Activated naive CD4-positive, alpha-beta T cell treated with anti-CD3 and anti-CD28 coated beads for 36 hours (primary cell): ENCODE measurements around the gene LNX1. TPM values are rescaled to one million over a fixed set of nuclear protein-coding genes. Genes with fewer than 3 reads are reported as not detected.

Experiments
- CTCF ChIA-PET: fragments of 350-600 bp; sonication (Branson Sonifier 250); formaldehyde crosslinking; loops from one replicate; lab custom pipeline; 2021; ENCODE audit warnings: antibody characterized with exemption; lab: Charles Lee
- DNase-seq: peaks from one replicate; pipeline ENCODE4 v3.0.0-alpha.2; 2020
- H3K27ac Mint-ChIP-seq: one replicate; pipeline ENCODE4 v1.8.0; 2021; ENCODE audit warnings: mild to moderate bottlenecking, mixed read lengths
- H3K27me3 Mint-ChIP-seq: one replicate; pipeline ENCODE4 v1.8.0; 2021; ENCODE audit warnings: low read depth, mixed read lengths
- H3K36me3 Mint-ChIP-seq: one replicate; pipeline ENCODE4 v1.8.0; 2021; ENCODE audit warnings: low read depth, mixed read lengths
- H3K4me1 Mint-ChIP-seq: one replicate; pipeline ENCODE4 v1.8.0; 2021; ENCODE audit warnings: low read depth, mixed read lengths
- H3K4me3 Mint-ChIP-seq: one replicate; pipeline ENCODE4 v1.8.0; 2021; ENCODE audit warnings: mild to moderate bottlenecking, moderate library complexity, mixed read lengths
- H3K9me3 Mint-ChIP-seq: one replicate; pipeline ENCODE4 v1.8.0; 2021; ENCODE audit warnings: mixed read lengths
- intact Hi-C: fragments of 100-400 bp; cut with micrococcal nuclease; formaldehyde crosslinking; loops from one replicate; pipeline ENCODE4 v1.15.1; 2023
- total RNA-seq, 2 experiments: library from RNA; stranded (reverse); gene quantifications; one replicate each; pipeline ENCODE4 v1.2.3, GENCODE V29; 2021

Gene LNX1
- total RNA-seq, 2 experiments from 2014 or later: 0.17 TPM; not detected in 1

GRCh38 chr4:53463340-53463739 is 127.9 kb downstream of the LNX1 start:
- intact Hi-C loops: no loop called here
- DNase-seq: no peak
- CTCF ChIA-PET: no interaction called here
- Mint-ChIP-seq H3K27ac (no peak overlapping the region), H3K4me1 (no peaks in the 10 kb centered on the region), H3K9me3 (peaks cover 13% of the 10 kb centered on the region), H3K36me3 (peaks cover 35% of the 10 kb centered on the region), H3K4me3 (no peak overlapping the region), H3K27me3 (no peaks in the 10 kb centered on the region)

- Mint-ChIP-seq H3K4me3 (no peak overlapping the region), H3K27ac (no peak overlapping the region), H3K27me3 (no peaks in the 10 kb centered on the region), H3K4me1 (no peaks in the 10 kb centered on the region), H3K36me3 (peaks cover 37% of the 10 kb centered on the region), H3K9me3 (peaks cover under 1% of the 10 kb centered on the region)
- CTCF ChIA-PET: no interaction called here
- no peak for DNase-seq
- intact Hi-C loops: no loop called here
Observed at GRCh38 chr4:53461244-53461643, 130.0 kb downstream of the LNX1 start.

- H3K27me3 Mint-ChIP-seq: no peaks in the 10 kb centered on the region
- no peak overlapping the region for H3K4me3 Mint-ChIP-seq
- H3K4me1 Mint-ChIP-seq: no peaks in the 10 kb centered on the region
- no peak overlapping the region for H3K27ac Mint-ChIP-seq
- CTCF ChIA-PET: no interaction called here
- DNase-seq: no peak
- no peaks in the 10 kb centered on the region for H3K9me3 Mint-ChIP-seq
- peaks cover 51% of the 10 kb centered on the region for H3K36me3 Mint-ChIP-seq
- intact Hi-C loops: no loop called here
Observed at GRCh38 chr4:53459548-53459947, 131.7 kb downstream of the LNX1 start.

- H3K4me1 Mint-ChIP-seq: no peaks in the 10 kb centered on the region
- no peak for DNase-seq
- H3K27ac Mint-ChIP-seq: no peak overlapping the region
- no peaks in the 10 kb centered on the region for H3K9me3 Mint-ChIP-seq
- CTCF ChIA-PET: interaction anchor here (0.6 kb wide), 1 partner anchor 24 kb away, joined by 5 read pairs; no protein-coding TSS in a partner anchor
- intact Hi-C loops: no loop called here
- no peak overlapping the region for H3K4me3 Mint-ChIP-seq
- H3K27me3 Mint-ChIP-seq: no peaks in the 10 kb centered on the region
- H3K36me3 Mint-ChIP-seq: peaks cover 46% of the 10 kb centered on the region
Observed at GRCh38 chr4:53456178-53456577, 135.1 kb downstream of the LNX1 start.

GRCh38 chr4:53455766-53456165 is 135.5 kb downstream of the LNX1 start:
- CTCF ChIA-PET: no interaction called here
- intact Hi-C loops: no loop called here
- Mint-ChIP-seq H3K4me3 (no peak overlapping the region), H3K27me3 (no peaks in the 10 kb centered on the region), H3K9me3 (no peaks in the 10 kb centered on the region), H3K36me3 (peaks cover 42% of the 10 kb centered on the region), H3K4me1 (peaks cover 3% of the 10 kb centered on the region), H3K27ac (no peak overlapping the region)
- DNase-seq: no peak

GRCh38 chr4:53453385-53453784 is 137.9 kb downstream of the LNX1 start:
- intact Hi-C loops: no loop called here
- H3K4me1 Mint-ChIP-seq: peaks cover 6% of the 10 kb centered on the region
- no peak overlapping the region for H3K27ac Mint-ChIP-seq
- CTCF ChIA-PET: no interaction called here
- H3K27me3 Mint-ChIP-seq: no peaks in the 10 kb centered on the region
- H3K36me3 Mint-ChIP-seq: peaks cover 30% of the 10 kb centered on the region
- no peaks in the 10 kb centered on the region for H3K9me3 Mint-ChIP-seq
- no peak overlapping the region for H3K4me3 Mint-ChIP-seq
- no peak for DNase-seq

- DNase-seq: no peak
- peaks cover 30% of the 10 kb centered on the region for H3K36me3 Mint-ChIP-seq
- H3K4me1 Mint-ChIP-seq: peaks cover 6% of the 10 kb centered on the region
- intact Hi-C loops: no loop called here
- CTCF ChIA-PET: interaction anchor here (1.0 kb wide), 1 partner anchor 12 kb away, joined by 3 read pairs; no protein-coding TSS in a partner anchor
- no peaks in the 10 kb centered on the region for H3K9me3 Mint-ChIP-seq
- H3K27me3 Mint-ChIP-seq: no peaks in the 10 kb centered on the region
- H3K4me3 Mint-ChIP-seq: no peak overlapping the region
- peak overlapping the region; percentile 36 for H3K27ac Mint-ChIP-seq
Observed at GRCh38 chr4:53450773-53451172, 140.5 kb downstream of the LNX1 start.

GRCh38 chr4:53444954-53445353 is 146.3 kb downstream of the LNX1 start:
- CTCF ChIA-PET: no interaction called here
- DNase-seq: no peak
- no peak overlapping the region for H3K27ac Mint-ChIP-seq
- no peaks in the 10 kb centered on the region for H3K9me3 Mint-ChIP-seq
- intact Hi-C loops: no loop called here
- H3K4me1 Mint-ChIP-seq: no peaks in the 10 kb centered on the region
- no peak overlapping the region for H3K4me3 Mint-ChIP-seq
- no peaks in the 10 kb centered on the region for H3K27me3 Mint-ChIP-seq
- H3K36me3 Mint-ChIP-seq: peaks cover 35% of the 10 kb centered on the region

GRCh38 chr4:53441564-53441963 is 149.7 kb downstream of the LNX1 start:
- Mint-ChIP-seq H3K4me1 (peaks cover 6% of the 10 kb centered on the region), H3K4me3 (no peak overlapping the region), H3K9me3 (no peaks in the 10 kb centered on the region), H3K27ac (no peak overlapping the region), H3K36me3 (peaks cover 41% of the 10 kb centered on the region), H3K27me3 (no peaks in the 10 kb centered on the region)
- intact Hi-C loops: no loop called here
- DNase-seq: no peak
- CTCF ChIA-PET: no interaction called here

- H3K9me3 Mint-ChIP-seq: no peaks in the 10 kb centered on the region
- peaks cover 19% of the 10 kb centered on the region for H3K4me1 Mint-ChIP-seq
- no peak overlapping the region for H3K4me3 Mint-ChIP-seq
- no peak for DNase-seq
- no peaks in the 10 kb centered on the region for H3K27me3 Mint-ChIP-seq
- peaks cover 30% of the 10 kb centered on the region for H3K36me3 Mint-ChIP-seq
- CTCF ChIA-PET: interaction anchor here (0.5 kb wide), 2 partner anchors 54 to 708 kb away, joined by 3 to 4 read pairs; no protein-coding TSS in a partner anchor
- intact Hi-C loops: no loop called here
- no peak overlapping the region for H3K27ac Mint-ChIP-seq
Observed at GRCh38 chr4:53436251-53436650, 155.0 kb downstream of the LNX1 start.

- intact Hi-C loops: loop anchor here (2.0 to 5.0 kb wide), 3 partner anchors 18 to 630 kb away; partner anchors contain the start of gene FIP1L1
- H3K36me3 Mint-ChIP-seq: peaks cover 41% of the 10 kb centered on the region
- H3K9me3 Mint-ChIP-seq: no peaks in the 10 kb centered on the region
- CTCF ChIA-PET: interaction anchor here (0.6 kb wide), 1 partner anchor 158 kb away, joined by 3 read pairs; no protein-coding TSS in a partner anchor
- H3K27ac Mint-ChIP-seq: no peak overlapping the region
- H3K4me3 Mint-ChIP-seq: no peak overlapping the region
- H3K27me3 Mint-ChIP-seq: no peaks in the 10 kb centered on the region
- H3K4me1 Mint-ChIP-seq: peaks cover 26% of the 10 kb centered on the region
- no peak for DNase-seq
Observed at GRCh38 chr4:53432528-53433424, 158.5 kb downstream of the LNX1 start.

GRCh38 chr4:53431052-53431451 is 160.2 kb downstream of the LNX1 start:
- Mint-ChIP-seq H3K4me1 (peaks cover 21% of the 10 kb centered on the region), H3K27ac (no peak overlapping the region), H3K4me3 (no peak overlapping the region), H3K36me3 (peaks cover 36% of the 10 kb centered on the region), H3K27me3 (no peaks in the 10 kb centered on the region), H3K9me3 (no peaks in the 10 kb centered on the region)
- intact Hi-C loops: loop anchor here (5.0 kb wide), 1 partner anchor 54 kb away; the partner anchor contains the start of gene FIP1L1
- CTCF ChIA-PET: no interaction called here
- no peak for DNase-seq

- Mint-ChIP-seq H3K4me3 (no peak overlapping the region), H3K4me1 (peaks cover 13% of the 10 kb centered on the region), H3K36me3 (peaks cover 26% of the 10 kb centered on the region), H3K9me3 (no peaks in the 10 kb centered on the region), H3K27ac (no peak overlapping the region), H3K27me3 (no peaks in the 10 kb centered on the region)
- CTCF ChIA-PET: no interaction called here
- intact Hi-C loops: no loop called here
- DNase-seq: no peak
Observed at GRCh38 chr4:53427366-53427765, 163.9 kb downstream of the LNX1 start.
